ENCODE data around the gene CDA.

Gene CDA

GRCh38 chr1:20648946-20649345 is 60.0 kb downstream of the CDA start:
- no peak for DNase-seq (ENCODE audit: low read depth)

DNA sequence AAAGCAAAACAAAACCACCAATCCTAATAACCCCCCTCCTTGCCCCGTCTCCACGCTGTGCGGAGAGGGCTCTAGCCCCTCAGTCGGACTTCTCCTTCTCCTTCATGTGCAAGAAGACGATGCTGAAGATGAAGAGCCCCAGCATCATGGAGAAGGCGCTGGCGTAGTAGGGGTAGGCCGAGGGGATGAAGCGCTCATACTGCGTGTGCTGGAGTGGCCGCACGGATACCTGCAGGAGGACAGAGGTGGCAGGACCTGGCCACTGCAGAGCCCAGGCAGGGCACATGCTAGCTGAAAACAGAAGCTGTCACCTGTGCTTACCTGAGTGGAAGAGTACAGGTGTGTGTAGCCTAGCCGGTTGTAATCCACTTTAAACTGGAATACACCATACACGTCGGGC is 63.4 kb downstream of the CDA start:
- DNase-seq (ENCODE audit: low read depth): no peak

DNA sequence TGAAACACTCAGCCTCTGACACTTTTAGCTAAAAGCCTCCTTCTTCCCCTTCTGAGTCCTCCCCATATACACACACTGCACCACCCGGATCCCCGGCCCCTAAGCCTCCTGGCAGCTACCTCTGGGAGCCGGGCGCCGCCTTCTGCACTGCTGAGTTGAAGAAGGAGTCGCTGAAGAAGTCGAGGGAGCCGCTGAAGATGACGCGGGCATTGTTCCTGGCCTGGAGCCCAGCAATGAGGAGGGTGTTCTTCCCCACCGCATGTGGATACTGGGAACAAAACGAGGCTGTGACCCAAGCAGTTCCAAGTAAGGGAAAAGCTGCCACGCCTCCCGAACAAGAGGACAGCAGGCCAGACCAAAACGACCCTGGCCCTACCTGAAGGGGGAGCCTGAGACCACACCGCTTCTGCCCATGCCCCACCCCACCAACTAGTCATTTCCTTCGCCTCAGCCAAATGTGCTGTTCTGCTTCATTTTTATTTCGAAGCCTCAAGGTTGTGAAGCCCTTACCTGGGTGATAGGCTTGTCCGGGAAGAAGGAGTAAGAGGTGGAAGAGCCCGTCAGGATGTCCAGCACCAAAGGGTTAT is 65.3 kb downstream of the CDA start:
- DNase-seq (ENCODE audit: low read depth): no peak

DNA sequence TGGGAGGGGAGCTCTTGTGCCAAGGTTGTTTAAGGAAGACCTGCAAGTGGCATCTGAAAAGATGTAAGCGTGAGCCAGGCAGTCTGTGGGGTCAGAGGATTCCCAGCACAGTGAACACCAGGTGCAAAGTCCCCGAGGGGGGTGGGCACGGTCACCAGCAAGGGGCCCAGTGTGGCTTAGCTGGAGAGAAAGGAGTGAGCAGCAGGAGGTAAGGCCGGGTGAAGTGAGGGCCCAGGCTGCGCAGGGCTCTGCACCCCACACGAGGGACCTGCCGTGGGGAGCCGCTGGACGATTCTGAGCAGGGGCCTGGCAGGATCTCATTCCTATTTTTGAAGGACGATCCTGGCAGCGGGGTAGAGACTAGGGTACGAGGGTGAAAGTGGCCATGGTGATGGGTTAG is 68.1 kb downstream of the CDA start:
- no peak for DNase-seq (ENCODE audit: low read depth)

GRCh38 chr1:20658166-20658915 is 69.4 kb downstream of the CDA start:
- DNase-seq (ENCODE audit: low read depth): no peak

- DNase-seq (ENCODE audit: low read depth): no peak
Measured at GRCh38 chr1:20660363-20660762, 71.5 kb downstream of the CDA start.

DNA sequence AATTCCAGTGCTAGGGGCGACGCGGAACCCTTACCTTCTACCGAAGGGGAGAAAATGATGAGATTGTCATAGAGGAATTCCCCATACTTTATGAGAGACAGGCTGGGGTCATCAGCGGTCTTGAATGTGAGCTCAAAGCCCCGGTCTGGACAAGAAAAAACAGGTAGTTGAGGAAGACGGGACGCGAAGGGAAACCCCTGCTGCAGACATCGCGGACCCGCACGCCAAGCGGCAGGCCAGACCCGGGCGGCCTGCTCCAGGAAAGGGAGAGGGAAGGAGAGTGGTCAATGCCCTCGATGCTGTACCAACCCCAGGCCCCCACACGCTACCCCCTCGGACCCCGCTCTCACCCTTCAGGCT is 71.9 kb downstream of the CDA start:
- no peak for DNase-seq (ENCODE audit: low read depth)

DNA sequence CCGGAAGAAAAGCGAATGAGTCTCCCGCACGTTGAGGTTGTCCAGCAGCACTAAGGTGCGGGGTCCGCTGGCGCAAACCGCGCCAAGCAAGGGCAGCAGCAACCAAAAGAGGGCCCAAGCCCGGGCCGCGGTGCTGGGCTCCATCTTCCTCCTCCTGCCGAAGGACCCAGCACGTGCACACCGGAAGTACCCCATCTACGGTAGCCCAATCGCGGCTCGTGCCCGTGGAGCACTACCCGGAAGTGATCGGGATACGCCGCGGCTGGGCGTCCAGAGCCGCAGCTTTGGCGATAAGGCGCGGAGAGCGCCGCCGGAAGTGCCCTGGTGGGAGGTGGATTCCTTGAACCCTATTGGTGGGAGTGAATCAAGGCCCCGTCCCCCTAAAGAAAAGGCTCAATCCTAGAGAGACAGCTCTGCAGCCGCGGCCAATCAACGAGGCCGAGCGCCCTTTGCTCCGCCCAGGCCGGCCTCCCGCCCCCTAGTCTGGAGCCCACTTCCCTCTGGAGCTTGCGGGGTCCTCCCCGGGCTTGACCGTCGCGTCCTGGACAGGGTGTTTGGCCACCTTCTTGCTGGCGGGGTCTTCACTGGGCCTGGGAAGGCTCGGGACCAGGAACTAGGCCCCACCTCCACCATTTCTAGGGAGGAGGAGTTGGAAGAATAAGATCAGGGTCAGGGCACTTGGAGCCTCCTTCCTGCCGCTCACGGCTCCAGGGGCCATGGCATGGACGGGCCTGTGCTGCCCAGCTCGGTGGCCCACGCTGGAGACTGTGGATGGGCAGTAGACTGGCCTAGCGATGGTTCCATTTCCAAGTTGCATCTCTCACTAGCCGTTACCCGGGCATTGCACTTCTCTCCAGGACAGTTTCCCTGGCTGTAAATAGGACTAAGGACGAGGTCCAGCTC is 72.6 kb downstream of the CDA start, which contains the start of gene DDOST:
TSS of gene DDOST (minus strand) at position 163 of the 903 bp plus-strand sequence. CDS start at position 144, 19 bp downstream.
- DNase-seq (ENCODE audit: low read depth): peak; percentile 86

DNA sequence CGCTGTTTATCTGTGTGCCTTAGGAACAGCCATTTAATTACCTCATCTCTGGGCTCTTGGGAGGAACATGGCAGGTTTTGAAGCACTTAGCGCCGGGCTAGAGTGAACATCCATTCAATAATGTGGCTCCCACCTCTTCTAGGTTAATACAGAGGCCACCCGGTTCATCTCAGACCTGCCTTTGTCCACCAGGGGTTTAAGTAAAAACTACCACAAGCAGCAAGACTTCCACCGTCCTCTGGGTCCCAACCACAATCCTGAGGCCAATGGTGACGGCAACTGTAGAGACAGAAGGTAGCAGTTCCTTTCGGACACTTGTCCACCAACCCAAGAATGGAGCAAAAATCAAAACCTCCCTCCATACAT is 73.2 kb downstream of the CDA start:
- DNase-seq (ENCODE audit: low read depth): no peak

DNA sequence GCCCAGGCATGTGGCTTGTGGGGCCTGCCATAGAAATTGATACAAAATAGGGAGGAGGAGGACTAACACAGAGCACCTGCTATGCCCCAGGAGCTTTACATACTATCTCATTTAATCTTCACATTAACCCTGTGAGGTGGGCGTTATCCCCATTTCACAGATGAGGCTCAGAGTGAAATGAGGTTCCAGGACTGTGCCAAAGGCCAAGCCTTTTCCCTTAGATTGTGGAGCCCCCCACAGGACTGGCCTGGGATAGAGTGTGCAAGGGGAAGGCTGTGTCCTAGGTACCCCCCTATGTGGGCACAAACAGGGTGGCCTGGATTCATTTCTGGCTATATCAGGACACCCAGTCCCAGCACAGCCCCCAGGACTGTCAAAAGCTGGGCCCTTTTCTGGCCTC is 74.5 kb downstream of the CDA start:
- DNase-seq (ENCODE audit: low read depth): no peak

DNA sequence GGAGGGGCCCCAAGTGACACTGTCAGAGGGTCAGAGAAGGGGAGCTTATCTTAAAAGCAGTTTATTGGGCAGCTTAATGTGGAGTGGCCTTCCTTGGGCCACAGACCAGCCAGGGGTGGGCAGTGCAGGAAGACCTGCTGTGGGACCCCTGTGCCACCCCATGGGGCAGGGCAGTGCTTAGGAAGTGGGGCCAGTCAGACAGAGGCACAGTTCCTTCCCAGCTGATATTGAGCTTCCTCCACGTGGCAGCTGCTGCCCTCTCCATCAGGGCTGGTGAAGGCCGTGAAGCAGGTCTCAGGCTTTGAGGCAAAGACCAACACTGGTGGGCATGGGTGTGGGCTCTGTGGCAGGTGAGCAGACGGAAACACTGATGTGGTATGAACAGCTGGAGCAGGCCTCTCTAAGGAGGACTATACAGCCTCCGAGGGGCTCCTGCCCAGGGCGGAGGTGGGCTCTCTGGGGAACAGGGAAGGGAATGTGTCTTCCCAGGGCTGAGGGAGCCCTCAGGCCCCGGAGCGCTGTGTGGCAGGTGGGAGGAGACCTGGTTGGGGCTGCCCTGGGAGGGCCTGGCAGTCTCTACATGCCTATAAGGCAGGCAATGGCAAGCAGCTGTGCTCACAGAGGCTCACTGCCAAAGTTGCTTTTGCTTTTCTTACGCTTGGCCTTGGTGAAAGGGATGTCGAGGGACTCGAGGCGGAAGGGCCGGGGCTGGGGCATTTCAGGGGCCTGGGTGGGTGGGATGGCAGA is 75.2 kb downstream of the CDA start:
- no peak for DNase-seq (ENCODE audit: low read depth)

DNA sequence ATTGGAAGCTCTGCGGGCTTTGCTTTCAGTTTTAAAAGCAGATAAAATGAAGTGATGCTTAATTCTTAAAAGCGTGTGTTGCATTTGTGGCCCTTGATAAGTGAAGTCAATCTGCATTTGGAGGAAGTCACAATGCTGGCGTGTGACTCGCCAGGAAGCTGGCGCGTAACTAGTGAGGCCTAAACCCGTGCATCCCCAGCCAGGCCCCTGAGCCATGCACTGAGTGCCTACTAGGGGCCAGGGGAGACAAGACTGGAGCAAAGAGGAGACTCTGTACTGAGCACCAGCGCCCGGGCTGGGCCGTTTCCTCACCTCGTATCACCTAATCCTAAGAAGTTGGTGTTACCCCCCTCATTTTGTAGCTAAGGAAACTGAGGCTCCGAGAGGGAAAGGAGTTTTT is 76.8 kb downstream of the CDA start:
- no peak for DNase-seq (ENCODE audit: low read depth)

- DNase-seq (ENCODE audit: low read depth): no peak
Measured at GRCh38 chr1:20666146-20666545, 77.2 kb downstream of the CDA start.

GRCh38 chr1:20666804-20667203 is 77.9 kb downstream of the CDA start:
- no peak for DNase-seq (ENCODE audit: low read depth)
